ENCODE data around the gene ZKSCAN4.

The ZKSCAN4 gene

DNA sequence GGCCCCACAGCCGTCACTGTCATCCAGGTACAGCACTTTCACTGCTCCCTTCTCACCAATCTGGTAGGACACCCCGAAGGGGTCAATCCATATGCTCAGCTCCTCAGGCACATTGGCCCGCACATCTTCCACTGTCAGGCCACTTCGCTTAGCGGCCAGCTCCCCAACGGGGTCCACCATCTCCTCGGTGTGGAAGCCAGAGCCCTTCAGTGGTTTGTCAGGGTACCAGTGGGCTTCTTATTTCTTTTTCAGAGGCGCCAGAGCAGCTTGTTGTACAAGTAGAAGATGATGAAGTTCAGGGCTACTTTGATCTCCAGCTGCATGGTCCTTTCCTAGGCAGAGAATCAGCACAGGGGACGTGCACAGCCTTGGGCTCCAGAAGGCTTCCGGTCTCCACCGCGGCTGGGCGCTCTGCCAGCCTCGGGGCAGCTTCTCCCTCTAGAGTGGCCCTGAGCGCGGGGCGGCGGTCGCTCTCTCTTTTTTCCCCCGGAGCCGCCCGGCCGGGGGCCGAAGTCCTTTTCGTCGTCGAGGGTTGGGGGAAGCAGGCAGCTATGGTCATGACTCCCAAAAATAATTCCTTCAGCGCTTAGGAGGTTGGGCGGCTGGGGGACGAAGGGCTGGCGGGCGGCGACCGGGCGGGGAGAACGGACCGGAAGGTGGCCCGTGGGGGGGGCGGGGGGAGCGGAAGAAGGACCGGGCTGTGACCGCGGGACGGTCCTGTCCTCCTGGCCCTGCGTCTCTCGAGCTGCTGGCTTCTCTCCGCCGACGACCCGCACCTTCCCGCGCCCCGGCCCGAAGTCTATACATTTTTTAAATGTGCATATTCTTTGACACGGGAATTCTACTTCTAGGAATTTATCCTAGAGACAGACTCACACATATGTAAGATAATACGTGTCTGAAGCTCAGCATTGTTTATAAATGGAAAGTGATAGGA is 33.5 kb downstream of the ZKSCAN4 start:
- H3K4me3 ChIP-seq (ENCODE audit: low read depth, low read length): peak overlapping the region; percentile 64
- peak; percentile 65 for DNase-seq (ENCODE audit: low read depth)
- no peak for TF ChIP-seq CTCF (conservative IDR thresholded peaks at IDR 0.05; ENCODE audit: low read depth, low read length)

- DNase-seq (ENCODE audit: low read depth): no peak
- TF ChIP-seq CTCF (conservative IDR thresholded peaks at IDR 0.05; ENCODE audit: low read depth, low read length): no peak
- H3K4me3 ChIP-seq (ENCODE audit: low read depth, low read length): no peak overlapping the region
These were observed 34.2 kb downstream of the ZKSCAN4 start for GRCh38 chr6:28217890-28218289.

GRCh38 chr6:28215425-28215824 is 36.6 kb downstream of the ZKSCAN4 start:
- DNase-seq (ENCODE audit: low read depth): peak; percentile 16
- TF ChIP-seq CTCF (conservative IDR thresholded peaks at IDR 0.05; ENCODE audit: low read depth, low read length): no peak
- H3K4me3 ChIP-seq (ENCODE audit: low read depth, low read length): peak overlapping the region; percentile 23

GRCh38 chr6:28213213-28213523 is 38.9 kb downstream of the ZKSCAN4 start:
- DNase-seq (ENCODE audit: low read depth): no peak
- H3K4me3 ChIP-seq (ENCODE audit: low read depth, low read length): no peak overlapping the region
- no peak for TF ChIP-seq CTCF (conservative IDR thresholded peaks at IDR 0.05; ENCODE audit: low read depth, low read length)

GRCh38 chr6:28212510-28213212 is 39.4 kb downstream of the ZKSCAN4 start:
- peak overlapping the region; percentile 58 for H3K4me3 ChIP-seq (ENCODE audit: low read depth, low read length)
- peak; percentile 89 for DNase-seq (ENCODE audit: low read depth)
- no peak for TF ChIP-seq CTCF (conservative IDR thresholded peaks at IDR 0.05; ENCODE audit: low read depth, low read length)

DNA sequence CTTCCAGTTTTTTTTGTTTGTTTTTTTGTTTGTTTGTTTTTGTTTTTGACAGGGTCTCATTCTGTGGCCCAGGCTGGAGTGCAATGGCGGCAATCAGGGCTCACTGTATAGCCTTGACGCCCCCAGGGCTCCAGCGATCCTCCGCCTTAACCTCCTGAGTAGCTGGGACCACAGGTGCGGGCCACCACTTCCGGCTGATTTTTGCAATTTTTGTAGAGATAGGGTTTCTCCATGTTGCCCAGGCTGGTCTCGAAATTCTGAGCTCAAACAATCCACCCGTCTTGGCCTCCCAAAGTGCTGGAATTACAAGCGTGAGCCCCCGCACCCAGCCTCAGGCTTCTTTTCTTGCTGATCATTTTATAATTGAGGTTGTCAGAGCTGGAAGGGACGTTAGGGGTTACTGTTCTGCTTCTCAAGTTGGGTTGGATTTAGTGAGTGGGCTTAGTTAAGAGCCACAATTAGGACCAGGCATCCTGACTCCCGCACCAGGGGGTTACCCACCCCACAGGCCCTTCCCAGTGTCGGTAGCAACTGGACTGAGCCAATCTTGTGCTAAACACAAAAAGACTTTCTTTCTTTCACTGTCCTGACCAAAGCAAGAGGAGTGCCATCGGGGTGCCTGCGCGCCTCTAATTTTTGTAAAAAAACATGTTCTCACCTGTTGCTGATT is 40.1 kb downstream of the ZKSCAN4 start:
- TF ChIP-seq CTCF (conservative IDR thresholded peaks at IDR 0.05; ENCODE audit: low read depth, low read length): no peak
- peak overlapping the region; percentile 58 for H3K4me3 ChIP-seq (ENCODE audit: low read depth, low read length)
- no peak for DNase-seq (ENCODE audit: low read depth)

Measured in choroid plexus epithelial cell (primary cell).